Breast epithelium (tissue), 4 donors: Measurements from ENCODE around the gene CRISP3. TPM values are rescaled to one million over a fixed set of nuclear protein-coding genes. Genes with fewer than 3 reads are reported as not detected.

ENCODE experiments used
- DNase-seq, 2 donors: peaks; one replicate each; pipeline ENCODE4 v3.0.0-alpha.2; 2019; ENCODE audit warnings: low spot score in 2 of 2
- H3K27ac ChIP-seq, 2 donors: fragments of 200-600 bp; sonication (generic) in 1 of 2; one replicate each; pipeline ENCODE4 v1.5.1; 2016 to 2019; ENCODE audit warnings: mild to moderate bottlenecking in 1 of 2
- H3K27me3 ChIP-seq, 2 donors: fragments of 200-600 bp; sonication (generic) in 1 of 2; one replicate each; pipeline versions ENCODE4 v1.5.1 to v1.6.0; 2017 to 2019; ENCODE audit warnings: control low read depth in 1 of 2, mild to moderate bottlenecking in 1 of 2
- H3K36me3 ChIP-seq: fragments of 200-600 bp; one replicate; pipeline ENCODE4 v1.5.1; 2019
- H3K4me1 ChIP-seq, 2 donors: fragments of 200-600 bp; sonication (generic); one replicate each; pipeline ENCODE4 v1.5.1; 2016 to 2019; ENCODE audit warnings: control low read depth in 1 of 2
- H3K4me3 ChIP-seq, 3 donors: fragments of 200-600 bp; sonication (generic); 1 replicate in 2 of 3; 2 replicates in 1 of 3; pipeline ENCODE4 v1.5.1; 2016 to 2019; ENCODE audit warnings: mild to moderate bottlenecking in 3 of 3, moderate library complexity in 2 of 3
- H3K9me3 ChIP-seq, 2 donors: fragments of 200-600 bp; sonication (generic) in 1 of 2; one replicate each; pipeline ENCODE4 v1.5.1; 2016 to 2019; ENCODE audit warnings: control low read depth in 1 of 2
- CTCF ChIP-seq, 3 donors: fragments of 450-650 bp; IDR thresholded peaks; one replicate each; pipeline ENCODE4 v1.5.1; 2016 to 2017; ENCODE audit warnings: antibody characterized with exemption in 3 of 3, mild to moderate bottlenecking in 3 of 3, moderate library complexity in 3 of 3
- POLR2A ChIP-seq: fragments of 450-650 bp; IDR thresholded peaks from one replicate; pipeline ENCODE4 v1.6.1; 2016; ENCODE audit warnings: antibody characterized with exemption, mild to moderate bottlenecking, moderate library complexity
- POLR2AphosphoS5 ChIP-seq, 3 donors: sonication (generic); formaldehyde crosslinking; IDR thresholded peaks; one replicate each; pipeline ENCODE4 v1.6.1; 2017; ENCODE audit warnings: antibody characterized with exemption in 3 of 3
- intact Hi-C: fragments of 100-400 bp; cut with DNase I; formaldehyde crosslinking; loops from one replicate; pipeline ENCODE4 v1.15.1; 2023; ENCODE audit warnings: low total_unique reads
- total RNA-seq, 3 donors: library from RNA; depleted of rRNA; stranded (reverse); fragments of >200 nt; gene quantifications; one replicate each; pipeline ENCODE4 v1.1.0, GENCODE V29; 2016

Gene CRISP3
- total RNA-seq, 3 donors from 2014 or later, result 0.73 to 9.2 TPM; not detected in 1

GRCh38 chr6:49782293-49782692 is 38.1 kb upstream of the CRISP3 start:
- Histone ChIP-seq H3K9me3 (no peaks in the 10 kb centered on the region), H3K27ac (no peak overlapping the region), H3K36me3 (no peaks in the 10 kb centered on the region), H3K27me3 (no peaks in the 10 kb centered on the region), H3K4me3 (no peak overlapping the region), H3K4me1 (no peaks in the 10 kb centered on the region)
- TF ChIP-seq CTCF (IDR thresholded peaks at IDR 0.05) (no peak), POLR2A (no peak), POLR2AphosphoS5 (IDR thresholded peaks at IDR 0.05) (no peak)
- DNase-seq, result no peak
- intact Hi-C loops, result no loop called here

- H3K27me3 ChIP-seq, result no peaks in the 10 kb centered on the region
- no peak overlapping the region for H3K27ac ChIP-seq
- H3K4me3 ChIP-seq, result no peak overlapping the region
- no peaks in the 10 kb centered on the region for H3K9me3 ChIP-seq
- TF ChIP-seq CTCF (IDR thresholded peaks at IDR 0.05), result no peak
- no peak for TF ChIP-seq POLR2AphosphoS5 (IDR thresholded peaks at IDR 0.05)
- TF ChIP-seq POLR2A, result no peak
- DNase-seq, result no peak
- H3K36me3 ChIP-seq, result no peaks in the 10 kb centered on the region
- intact Hi-C loops, result no loop called here
- H3K4me1 ChIP-seq, result no peaks in the 10 kb centered on the region
Measured at GRCh38 chr6:49776444-49776843, 32.3 kb upstream of the CRISP3 start.

GRCh38 chr6:49775043-49775442 is 30.9 kb upstream of the CRISP3 start:
- H3K36me3 ChIP-seq, result no peaks in the 10 kb centered on the region
- no peak overlapping the region for H3K4me3 ChIP-seq
- DNase-seq, result no peak
- H3K27me3 ChIP-seq, result no peaks in the 10 kb centered on the region
- H3K9me3 ChIP-seq, result no peaks in the 10 kb centered on the region
- no peaks in the 10 kb centered on the region for H3K4me1 ChIP-seq
- H3K27ac ChIP-seq, result no peak overlapping the region
- TF ChIP-seq POLR2AphosphoS5 (IDR thresholded peaks at IDR 0.05), result no peak
- no peak for TF ChIP-seq CTCF (IDR thresholded peaks at IDR 0.05)
- TF ChIP-seq POLR2A, result no peak
- intact Hi-C loops, result no loop called here

GRCh38 chr6:49772285-49772684 is 28.1 kb upstream of the CRISP3 start:
- Histone ChIP-seq H3K27me3 (no peaks in the 10 kb centered on the region), H3K9me3 (no peaks in the 10 kb centered on the region), H3K4me3 (no peak overlapping the region), H3K4me1 (no peaks in the 10 kb centered on the region), H3K36me3 (no peaks in the 10 kb centered on the region), H3K27ac (no peak overlapping the region)
- TF ChIP-seq POLR2A (no peak), POLR2AphosphoS5 (IDR thresholded peaks at IDR 0.05) (no peak), CTCF (IDR thresholded peaks at IDR 0.05) (no peak)
- DNase-seq, result no peak
- intact Hi-C loops, result no loop called here

- intact Hi-C loops, result no loop called here
- TF ChIP-seq POLR2A, result no peak
- no peak for TF ChIP-seq POLR2AphosphoS5 (IDR thresholded peaks at IDR 0.05)
- Histone ChIP-seq H3K27me3 (no peaks in the 10 kb centered on the region), H3K9me3 (no peaks in the 10 kb centered on the region), H3K36me3 (no peaks in the 10 kb centered on the region), H3K4me3 (no peak overlapping the region), H3K4me1 (no peaks in the 10 kb centered on the region), H3K27ac (no peak overlapping the region)
- no peak for DNase-seq
Measured at GRCh38 chr6:49766762-49767161, 22.6 kb upstream of the CRISP3 start.

- TF ChIP-seq CTCF (IDR thresholded peaks at IDR 0.05) (no peak), POLR2AphosphoS5 (IDR thresholded peaks at IDR 0.05) (no peak), POLR2A (no peak)
- Histone ChIP-seq H3K27me3 (no peaks in the 10 kb centered on the region), H3K27ac (no peak overlapping the region), H3K36me3 (no peaks in the 10 kb centered on the region), H3K4me3 (no peak overlapping the region), H3K9me3 (no peaks in the 10 kb centered on the region), H3K4me1 (no peaks in the 10 kb centered on the region)
- intact Hi-C loops, result no loop called here
- DNase-seq, result no peak
Measured at GRCh38 chr6:49764571-49765236, 20.5 kb upstream of the CRISP3 start.
